OCI-LY1 (cell line): ENCODE measurements around the gene MACROD1.

Source experiments
- H2AFZ ChIP-seq: fragments of 200-600 bp; sonication (generic), shearing (Covaris generic); 2 replicates; pipeline ENCODE4 v1.6.0; 2014; ENCODE audit warnings: antibody characterized with exemption, mild to moderate bottlenecking, low read length
- H3F3A ChIP-seq: fragments of 200-600 bp; sonication (generic), shearing (Covaris generic); 2 replicates; pipeline ENCODE4 v1.6.0; 2014; ENCODE audit warnings: mild to moderate bottlenecking, antibody characterized with exemption, low read length, moderate library complexity; ENCODE audit not compliant: insufficient read depth
- H3K27ac ChIP-seq: fragments of 200-600 bp; sonication (generic); 2 replicates; pipeline ENCODE4 v1.5.1; 2014; ENCODE audit warnings: low read length, mixed run types, mild to moderate bottlenecking, low read depth; ENCODE audit not compliant: poor library complexity, severe bottlenecking
- H3K27me3 ChIP-seq: fragments of 200-600 bp; sonication (generic); 2 replicates; pipeline ENCODE4 v1.6.0; 2014; ENCODE audit warnings: antibody characterized with exemption, mild to moderate bottlenecking, low read length, moderate library complexity; ENCODE audit not compliant: insufficient read depth
- H3K36me3 ChIP-seq: fragments of 200-600 bp; sonication (generic); 2 replicates; pipeline ENCODE4 v1.6.1; 2014; ENCODE audit warnings: mild to moderate bottlenecking, antibody characterized with exemption, low read length, moderate library complexity, mixed read lengths; ENCODE audit not compliant: insufficient read depth
- H3K4me1 ChIP-seq: fragments of 200-600 bp; sonication (generic); 2 replicates; pipeline ENCODE4 v1.5.1; 2014; ENCODE audit warnings: mild to moderate bottlenecking, low read length, moderate library complexity; ENCODE audit not compliant: insufficient read depth, severe bottlenecking
- H3K4me2 ChIP-seq: fragments of 200-600 bp; sonication (generic), shearing (Covaris generic); 2 replicates; pipeline ENCODE4 v1.6.1; 2014; ENCODE audit warnings: low read length
- H3K4me3 ChIP-seq: fragments of 200-600 bp; sonication (generic); 2 replicates; pipeline ENCODE4 v1.5.1; 2014; ENCODE audit warnings: low read length, low read depth, mild to moderate bottlenecking, mixed read lengths; ENCODE audit not compliant: poor library complexity, severe bottlenecking
- H3K79me2 ChIP-seq: fragments of 200-600 bp; shearing (Covaris generic); 2 replicates; pipeline ENCODE4 v1.6.1; 2016; ENCODE audit warnings: mixed run types, low read length, mixed read lengths; ENCODE audit not compliant: insufficient read depth
- H3K9ac ChIP-seq: fragments of 200-600 bp; sonication (generic), shearing (Covaris generic); 2 replicates; pipeline ENCODE4 v1.6.1; 2014; ENCODE audit warnings: mild to moderate bottlenecking, low read length, mixed read lengths
- H3K9me2 ChIP-seq: fragments of 200-600 bp; sonication (generic), shearing (Covaris generic); 2 replicates; pipeline ENCODE4 v1.6.1; 2014; ENCODE audit warnings: low read depth, mild to moderate bottlenecking, low read length, mixed read lengths
- H3K9me3 ChIP-seq: fragments of 200-600 bp; shearing (Covaris generic); 2 replicates; pipeline ENCODE4 v1.6.1; 2014; ENCODE audit warnings: low read length, mixed read lengths
- H4K20me1 ChIP-seq: fragments of 200-600 bp; sonication (generic), shearing (Covaris generic); 2 replicates; pipeline ENCODE4 v1.6.0; 2016; ENCODE audit warnings: mild to moderate bottlenecking, low read length; ENCODE audit not compliant: insufficient read depth
- EZH2 ChIP-seq: fragments of 200-600 bp; sonication (generic), shearing (Covaris generic); IDR thresholded peaks from 2 replicates; pipeline ENCODE4 v1.8.0; 2017; ENCODE audit warnings: borderline replicate concordance, mixed run types, mild to moderate bottlenecking, antibody characterized with exemption, low read length, moderate library complexity, mixed read lengths
- TF ChIP-seq, protein P1 (sequence below): fragments of 200-600 bp; sonication (generic), shearing (Covaris generic); IDR thresholded peaks from 2 replicates; pipeline ENCODE4 v1.5.1; 2017; ENCODE audit warnings: mild to moderate bottlenecking, antibody characterized with exemption, low read length, moderate library complexity, mixed read lengths

MACROD1 gene

DNA sequence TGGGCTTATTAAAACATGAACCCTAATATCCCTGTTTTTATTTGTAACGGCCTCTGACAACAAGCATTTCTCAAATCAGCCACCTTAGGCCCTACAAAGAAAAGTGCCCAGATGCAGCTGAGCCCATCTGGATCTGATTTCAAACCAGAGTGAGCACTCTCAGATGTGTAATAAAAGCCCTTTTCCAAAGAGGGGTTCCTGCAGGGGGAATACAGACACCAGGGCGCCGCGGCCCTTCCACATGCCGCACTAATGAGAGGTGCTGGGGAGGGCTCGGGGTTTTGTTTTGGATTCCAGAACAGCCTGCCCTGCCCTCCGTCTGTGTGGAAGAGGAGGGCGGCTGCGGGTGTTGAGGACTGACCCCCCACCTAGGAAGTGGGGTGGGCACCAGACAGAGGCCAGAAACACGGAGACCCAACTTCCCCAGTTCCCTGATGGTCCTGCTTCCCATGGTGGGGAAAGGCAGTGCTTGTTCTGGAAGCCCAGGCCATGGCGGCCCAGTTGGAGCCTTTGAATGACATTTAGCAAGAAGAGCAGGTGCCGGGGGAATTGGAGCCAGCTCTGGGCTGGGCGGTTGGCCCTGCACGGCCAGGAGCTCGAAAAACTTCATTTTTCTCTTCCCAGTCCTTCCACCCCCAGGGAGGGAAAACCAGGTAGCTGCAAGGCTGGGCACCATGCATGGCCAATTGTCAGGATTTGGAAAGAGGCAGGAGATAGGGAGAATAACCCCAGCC, 63.7 kb downstream of the MACROD1 start:
- Histone ChIP-seq H3K79me2 (no peaks in the 10 kb centered on the region), H3K27me3 (peaks cover 25% of the 10 kb centered on the region; the same call in 1 of the 2 replicates), H4K20me1 (no peaks in the 10 kb centered on the region), H3K4me1 (no peaks in the 10 kb centered on the region), H3F3A (no peaks in the 10 kb centered on the region), H3K36me3 (no peaks in the 10 kb centered on the region), H3K4me2 (no peak overlapping the region), H3K4me3 (no peak overlapping the region), H3K9me2 (no peaks in the 10 kb centered on the region), H3K27ac (no peak overlapping the region), H3K9me3 (no peaks in the 10 kb centered on the region), H3K9ac (no peak overlapping the region), H2AFZ (no peak overlapping the region)
- TF ChIP-seq EZH2 = no peak
- TF ChIP-seq, protein P1, sequence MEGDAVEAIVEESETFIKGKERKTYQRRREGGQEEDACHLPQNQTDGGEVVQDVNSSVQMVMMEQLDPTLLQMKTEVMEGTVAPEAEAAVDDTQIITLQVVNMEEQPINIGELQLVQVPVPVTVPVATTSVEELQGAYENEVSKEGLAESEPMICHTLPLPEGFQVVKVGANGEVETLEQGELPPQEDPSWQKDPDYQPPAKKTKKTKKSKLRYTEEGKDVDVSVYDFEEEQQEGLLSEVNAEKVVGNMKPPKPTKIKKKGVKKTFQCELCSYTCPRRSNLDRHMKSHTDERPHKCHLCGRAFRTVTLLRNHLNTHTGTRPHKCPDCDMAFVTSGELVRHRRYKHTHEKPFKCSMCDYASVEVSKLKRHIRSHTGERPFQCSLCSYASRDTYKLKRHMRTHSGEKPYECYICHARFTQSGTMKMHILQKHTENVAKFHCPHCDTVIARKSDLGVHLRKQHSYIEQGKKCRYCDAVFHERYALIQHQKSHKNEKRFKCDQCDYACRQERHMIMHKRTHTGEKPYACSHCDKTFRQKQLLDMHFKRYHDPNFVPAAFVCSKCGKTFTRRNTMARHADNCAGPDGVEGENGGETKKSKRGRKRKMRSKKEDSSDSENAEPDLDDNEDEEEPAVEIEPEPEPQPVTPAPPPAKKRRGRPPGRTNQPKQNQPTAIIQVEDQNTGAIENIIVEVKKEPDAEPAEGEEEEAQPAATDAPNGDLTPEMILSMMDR = no peak

DNA sequence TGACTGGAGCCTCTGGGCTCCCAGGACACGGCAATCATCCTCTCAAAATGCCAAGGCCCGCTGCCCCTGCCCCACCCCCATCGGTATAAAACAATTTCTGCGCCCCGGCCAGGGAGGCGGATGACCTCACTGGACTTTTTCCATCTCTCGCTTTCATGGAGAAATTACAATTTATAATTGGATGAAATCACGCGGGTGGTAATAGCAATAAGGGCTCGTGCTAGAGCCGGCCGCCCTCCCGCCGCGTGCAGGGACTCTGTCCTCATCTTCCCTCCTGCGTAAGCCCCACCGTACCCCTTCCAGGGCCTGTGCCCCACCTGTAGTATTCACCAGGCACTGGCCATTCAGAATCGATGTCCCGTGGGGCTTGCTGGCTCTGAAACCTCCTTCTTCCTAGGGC, 64.5 kb downstream of the MACROD1 start:
- Histone ChIP-seq H3K27ac (no peak overlapping the region), H3K79me2 (no peaks in the 10 kb centered on the region), H3K36me3 (no peaks in the 10 kb centered on the region), H3K4me3 (no peak overlapping the region), H4K20me1 (no peaks in the 10 kb centered on the region), H3K9ac (no peak overlapping the region), H3K4me1 (no peaks in the 10 kb centered on the region), H3K4me2 (no peak overlapping the region), H3K9me2 (no peaks in the 10 kb centered on the region), H3F3A (no peaks in the 10 kb centered on the region), H3K9me3 (no peaks in the 10 kb centered on the region), H3K27me3 (peaks cover 30% of the 10 kb centered on the region; the same call in 1 of the 2 replicates), H2AFZ (no peak overlapping the region)
- no peak for TF ChIP-seq EZH2
- TF ChIP-seq, protein P1 = no peak

DNA sequence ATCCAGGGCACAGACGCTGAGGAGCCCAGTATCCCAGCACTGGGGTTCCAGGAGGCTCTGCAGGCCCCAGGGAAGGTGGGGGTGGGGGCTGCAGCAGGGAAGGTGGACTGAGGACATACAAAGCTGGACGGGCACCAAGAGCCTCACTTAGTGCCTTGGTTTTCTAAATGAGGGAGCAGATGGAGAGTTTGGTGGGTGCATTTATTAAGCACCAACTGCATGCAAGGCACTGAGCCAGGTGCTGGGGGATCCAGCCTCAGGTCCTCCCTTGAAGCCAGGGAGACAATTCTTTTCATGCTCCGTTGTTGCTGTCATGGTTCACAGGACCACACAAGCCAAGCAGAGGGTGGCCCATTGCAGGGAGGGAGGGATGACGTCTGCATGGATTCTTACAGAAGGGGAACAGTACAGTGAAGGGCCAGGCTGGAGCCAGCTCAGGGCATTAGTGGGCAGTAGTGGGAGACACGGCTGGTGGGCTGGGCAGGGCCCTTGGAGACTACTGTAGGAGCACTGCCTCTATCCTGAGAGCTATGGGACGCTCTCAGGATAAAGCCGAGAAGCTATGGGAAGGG, 65.0 kb downstream of the MACROD1 start:
- no peak for TF ChIP-seq EZH2
- TF ChIP-seq, protein P1 = no peak
- H2AFZ ChIP-seq = no peak overlapping the region
- H3K4me1 ChIP-seq = no peaks in the 10 kb centered on the region
- no peaks in the 10 kb centered on the region for H3K9me3 ChIP-seq
- peaks cover 32% of the 10 kb centered on the region; the same call in 1 of the 2 replicates for H3K27me3 ChIP-seq
- no peak overlapping the region for H3K4me3 ChIP-seq
- no peaks in the 10 kb centered on the region for H4K20me1 ChIP-seq
- H3K9me2 ChIP-seq = no peaks in the 10 kb centered on the region
- no peaks in the 10 kb centered on the region for H3K79me2 ChIP-seq
- no peak overlapping the region for H3K4me2 ChIP-seq
- no peak overlapping the region for H3K9ac ChIP-seq
- H3K36me3 ChIP-seq = no peaks in the 10 kb centered on the region
- H3F3A ChIP-seq = no peaks in the 10 kb centered on the region
- H3K27ac ChIP-seq = no peak overlapping the region
